22Rv1 (cell line): ENCODE data around the gene EFNA2.

Experiments
- H3K27ac ChIP-seq: fragments of 450-650 bp; 2 replicates; pipeline ENCODE4 v1.5.1; 2017
- ZFX ChIP-seq: fragments of 450-650 bp; IDR thresholded peaks from 2 replicates; pipeline ENCODE4 v1.6.1; 2017; ENCODE audit warnings: antibody characterized with exemption, borderline replicate concordance
- TF ChIP-seq, protein P1 (sequence below): fragments of 450-650 bp; IDR thresholded peaks from 2 replicates; pipeline ENCODE4 v1.5.1; 2017; ENCODE audit warnings: mild to moderate bottlenecking

The EFNA2 gene

GRCh38 chr19:1340681-1341469, 55.2 kb downstream of the EFNA2 start:
- TF ChIP-seq ZFX: no peak
- TF ChIP-seq, protein P1, sequence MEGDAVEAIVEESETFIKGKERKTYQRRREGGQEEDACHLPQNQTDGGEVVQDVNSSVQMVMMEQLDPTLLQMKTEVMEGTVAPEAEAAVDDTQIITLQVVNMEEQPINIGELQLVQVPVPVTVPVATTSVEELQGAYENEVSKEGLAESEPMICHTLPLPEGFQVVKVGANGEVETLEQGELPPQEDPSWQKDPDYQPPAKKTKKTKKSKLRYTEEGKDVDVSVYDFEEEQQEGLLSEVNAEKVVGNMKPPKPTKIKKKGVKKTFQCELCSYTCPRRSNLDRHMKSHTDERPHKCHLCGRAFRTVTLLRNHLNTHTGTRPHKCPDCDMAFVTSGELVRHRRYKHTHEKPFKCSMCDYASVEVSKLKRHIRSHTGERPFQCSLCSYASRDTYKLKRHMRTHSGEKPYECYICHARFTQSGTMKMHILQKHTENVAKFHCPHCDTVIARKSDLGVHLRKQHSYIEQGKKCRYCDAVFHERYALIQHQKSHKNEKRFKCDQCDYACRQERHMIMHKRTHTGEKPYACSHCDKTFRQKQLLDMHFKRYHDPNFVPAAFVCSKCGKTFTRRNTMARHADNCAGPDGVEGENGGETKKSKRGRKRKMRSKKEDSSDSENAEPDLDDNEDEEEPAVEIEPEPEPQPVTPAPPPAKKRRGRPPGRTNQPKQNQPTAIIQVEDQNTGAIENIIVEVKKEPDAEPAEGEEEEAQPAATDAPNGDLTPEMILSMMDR: no peak
- H3K27ac ChIP-seq: no peak overlapping the region

GRCh38 chr19:1343041-1343440, 57.4 kb downstream of the EFNA2 start:
- TF ChIP-seq, protein P1: no peak
- no peak for TF ChIP-seq ZFX
- H3K27ac ChIP-seq: no peak overlapping the region

DNA sequence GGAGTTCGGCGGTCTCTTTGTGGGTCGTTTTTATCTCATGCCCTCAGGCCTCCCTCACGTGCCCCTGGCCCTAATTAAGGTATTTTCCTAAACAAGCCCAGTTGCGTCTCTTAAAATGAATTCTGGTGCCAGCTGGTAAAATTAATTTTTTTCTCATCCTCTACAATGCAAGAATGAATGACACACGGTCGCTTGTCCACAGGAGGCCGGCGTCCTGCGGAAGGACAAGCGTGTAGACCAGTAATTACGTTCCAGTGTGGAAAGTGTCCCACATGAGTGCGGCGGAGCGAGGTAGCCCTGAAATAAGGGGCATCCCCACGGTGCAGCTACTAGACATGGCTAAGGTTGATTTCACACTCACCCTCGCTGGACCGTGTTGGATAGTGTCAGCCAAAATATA, 63.5 kb downstream of the EFNA2 start:
- no peak overlapping the region for H3K27ac ChIP-seq
- TF ChIP-seq ZFX: no peak
- TF ChIP-seq, protein P1: no peak

DNA sequence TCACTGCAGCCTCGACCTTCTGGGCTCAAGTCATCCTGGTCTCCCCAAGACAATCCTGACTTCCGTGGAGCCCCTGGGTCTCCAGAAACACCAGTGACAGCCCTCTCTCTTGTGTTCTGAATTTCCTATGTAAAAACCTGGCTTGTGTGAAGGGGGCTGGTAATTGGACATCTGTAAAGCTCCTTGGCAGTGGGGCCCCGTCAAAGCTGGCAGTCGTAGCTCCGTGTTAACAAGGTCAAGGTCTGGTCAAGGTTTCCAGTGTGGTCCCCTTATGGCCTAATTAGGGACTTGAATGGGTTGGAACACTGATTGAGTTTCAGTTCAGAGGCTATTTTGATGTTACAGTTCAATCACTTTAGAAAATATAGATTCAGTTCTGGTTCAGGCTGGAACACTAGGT, 65.2 kb downstream of the EFNA2 start:
- no peak for TF ChIP-seq ZFX
- TF ChIP-seq, protein P1: no peak
- no peak overlapping the region for H3K27ac ChIP-seq
